ENCODE data around the gene RAPGEF4. TPM values are rescaled to one million over a fixed set of nuclear protein-coding genes. Genes with fewer than 3 reads are reported as not detected.
"Not testable (repeated sequence)": the region's sequence is repeated elsewhere in the genome, so short reads cannot be mapped to it uniquely, and the experiment has no call there.

Gene RAPGEF4
- polyA plus RNA-seq, 10 donors: 1.5 to 6.1 (median 3.4) TPM

- DNase-seq: no peak
Measured at GRCh38 chr2:173032032-173032431, 296.4 kb downstream of the RAPGEF4 start.

- DNase-seq: peak in 1 of 3 donors; percentile 52
Measured at GRCh38 chr2:173033084-173033483, 297.4 kb downstream of the RAPGEF4 start.

DNA sequence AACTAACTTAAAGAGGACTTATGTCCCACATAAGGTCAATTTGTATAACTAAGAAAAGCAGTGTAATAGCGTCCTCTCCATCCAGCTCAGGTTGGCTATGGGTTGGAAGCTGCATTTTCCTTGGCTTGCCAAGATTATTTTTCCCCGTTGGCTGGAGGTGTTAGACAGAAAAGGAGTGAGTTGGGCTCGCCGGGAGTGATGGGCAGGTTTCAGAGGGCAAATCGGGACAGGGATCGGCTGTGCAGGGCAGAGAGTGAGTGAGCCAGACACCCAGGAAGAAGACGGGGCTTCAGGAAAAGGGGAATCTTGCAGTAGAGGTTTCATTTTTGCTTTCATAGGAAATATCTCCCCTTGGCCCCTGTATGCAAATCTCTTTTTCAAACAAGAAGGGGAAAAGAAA lies 298.5 kb downstream of the RAPGEF4 start:
- DNase-seq: no peak

GRCh38 chr2:173037245-173038120 lies 301.8 kb downstream of the RAPGEF4 start:
- peak in 1 of 3 donors; percentile 41 for DNase-seq

- DNase-seq: not testable (repeated sequence)
Measured at GRCh38 chr2:173038257-173038656, 302.6 kb downstream of the RAPGEF4 start.

DNA sequence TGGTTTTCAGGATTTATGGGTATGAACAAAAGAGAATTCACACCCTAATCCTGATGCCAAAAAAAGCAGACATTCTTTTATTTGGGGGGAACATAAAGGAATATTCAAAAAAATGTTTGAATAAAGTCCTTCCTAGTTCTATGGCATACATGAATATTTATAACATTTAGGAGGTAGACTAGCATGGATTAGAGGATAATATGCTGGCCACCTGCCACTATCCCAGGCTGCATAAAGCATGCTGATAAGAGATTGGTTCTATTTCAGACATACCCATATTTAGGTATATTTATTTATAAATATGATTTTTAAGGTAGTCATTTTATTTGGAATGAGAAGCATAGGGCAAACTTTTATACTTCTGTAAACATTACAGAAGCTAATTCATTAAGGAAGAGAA lies 305.1 kb downstream of the RAPGEF4 start:
- no peak for DNase-seq

DNA sequence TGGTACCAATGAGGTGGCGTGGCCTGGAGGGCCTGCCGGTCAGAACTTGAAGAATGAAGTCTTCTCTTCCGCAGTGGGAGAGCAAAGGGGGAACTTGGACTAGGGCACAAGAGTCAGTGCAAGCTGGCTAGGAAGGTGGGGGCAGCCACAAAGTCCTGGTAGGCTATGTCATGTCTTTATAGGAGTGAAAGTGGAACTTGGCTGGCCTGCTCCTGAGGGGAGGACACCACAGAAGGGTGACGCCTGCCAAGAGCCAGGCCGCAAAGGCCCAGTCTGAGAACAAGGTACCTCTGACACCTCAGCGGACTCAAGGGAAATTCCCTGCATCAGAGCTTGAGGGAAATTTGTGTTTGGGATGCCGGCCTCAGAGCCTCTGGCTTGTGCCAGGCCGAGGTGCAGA lies 307.8 kb downstream of the RAPGEF4 start:
- no peak for DNase-seq

GRCh38 chr2:173043897-173044519 lies 308.4 kb downstream of the RAPGEF4 start:
- no peak for DNase-seq

GRCh38 chr2:173044686-173045085 lies 309.0 kb downstream of the RAPGEF4 start:
- no peak for DNase-seq

- DNase-seq: no peak
Measured at GRCh38 chr2:173045181-173045580, 309.5 kb downstream of the RAPGEF4 start.

GRCh38 chr2:173048522-173048896 lies 312.9 kb downstream of the RAPGEF4 start:
- DNase-seq: peak in 1 of 3 donors; percentile 47

- peak; percentile 71 to 92 (median 90) for DNase-seq
Measured at GRCh38 chr2:173048897-173049661, 313.4 kb downstream of the RAPGEF4 start.

- DNase-seq: no peak
Measured at GRCh38 chr2:173049831-173050230, 314.2 kb downstream of the RAPGEF4 start.

- DNase-seq: no peak
Measured at GRCh38 chr2:173050684-173051083, 315.0 kb downstream of the RAPGEF4 start.

GRCh38 chr2:173051463-173052215 lies 316.0 kb downstream of the RAPGEF4 start:
- DNase-seq: no peak

DNA sequence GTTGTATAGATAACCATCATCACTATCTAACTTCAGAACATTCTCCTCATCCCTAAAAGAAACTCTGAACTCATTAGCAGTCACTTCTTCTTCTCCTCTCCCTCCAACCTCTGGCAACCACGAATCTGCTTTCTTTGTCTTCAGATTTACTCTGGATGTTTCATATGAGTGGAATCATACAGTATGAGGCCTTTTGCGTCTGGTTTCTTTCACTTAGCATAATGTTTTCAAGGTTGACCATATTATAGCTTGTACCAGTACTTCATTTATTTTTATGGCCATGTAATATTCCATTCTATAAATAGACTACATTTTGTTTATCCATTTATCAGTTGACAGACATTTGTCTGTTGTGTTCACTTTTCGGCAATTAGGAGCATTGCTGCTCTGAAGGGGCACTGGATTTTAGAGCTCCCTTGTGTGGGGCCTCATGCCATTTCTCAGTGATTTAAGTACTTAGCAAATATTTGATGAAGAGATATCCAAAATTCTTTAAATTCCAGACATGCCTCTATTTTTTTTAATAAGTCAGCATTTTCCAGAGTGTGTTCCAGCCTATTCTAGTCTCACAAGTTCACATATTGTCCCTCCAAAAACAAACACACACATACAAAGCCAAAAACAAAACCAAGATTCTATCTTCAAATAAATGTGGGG lies 317.5 kb downstream of the RAPGEF4 start:
- DNase-seq: no peak

- peak in 1 of 3 donors; percentile 43 for DNase-seq
Measured at GRCh38 chr2:173054466-173054865, 318.8 kb downstream of the RAPGEF4 start.

GRCh38 chr2:173056705-173057364 lies 321.2 kb downstream of the RAPGEF4 start:
- no peak for DNase-seq

GRCh38 chr2:173058097-173058496 lies 322.5 kb downstream of the RAPGEF4 start:
- DNase-seq: no peak

GRCh38 chr2:173058673-173059072 lies 323.0 kb downstream of the RAPGEF4 start:
- DNase-seq: no peak

- no peak for DNase-seq
Measured at GRCh38 chr2:173059292-173059691, 323.6 kb downstream of the RAPGEF4 start.
